GM18873 (cell line): Measurements from ENCODE around the gene MAML2.

Source experiments
- ATAC-seq: cut with Tn5 transposase; IDR thresholded peaks from one replicate; pipeline ENCODE4 v1.9.1; 2021; ENCODE audit warnings: mild to moderate bottlenecking, moderate library complexity, moderate number of reproducible peaks; ENCODE audit not compliant: unreplicated experiment, low FRiP score

Gene MAML2

DNA sequence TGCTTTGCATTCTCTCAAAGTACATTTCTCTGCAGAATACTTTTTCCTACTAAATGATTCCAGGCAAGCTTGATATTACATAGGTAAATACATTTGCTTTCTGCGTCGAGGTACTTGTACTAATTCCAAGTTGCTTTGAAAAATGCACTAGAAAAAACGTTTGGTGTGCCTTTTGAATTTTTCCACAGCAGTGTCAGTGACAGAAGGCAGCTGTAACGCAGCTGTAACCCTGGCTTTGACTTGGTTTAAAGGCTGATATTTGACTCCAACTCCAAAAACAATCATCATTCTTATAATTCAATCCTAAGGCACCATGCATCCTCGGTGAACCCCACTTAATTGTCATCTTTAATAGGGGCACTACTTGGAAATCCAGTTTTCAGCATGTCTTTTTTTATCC, 125.0 kb downstream of the MAML2 start:
- no peak for ATAC-seq

DNA sequence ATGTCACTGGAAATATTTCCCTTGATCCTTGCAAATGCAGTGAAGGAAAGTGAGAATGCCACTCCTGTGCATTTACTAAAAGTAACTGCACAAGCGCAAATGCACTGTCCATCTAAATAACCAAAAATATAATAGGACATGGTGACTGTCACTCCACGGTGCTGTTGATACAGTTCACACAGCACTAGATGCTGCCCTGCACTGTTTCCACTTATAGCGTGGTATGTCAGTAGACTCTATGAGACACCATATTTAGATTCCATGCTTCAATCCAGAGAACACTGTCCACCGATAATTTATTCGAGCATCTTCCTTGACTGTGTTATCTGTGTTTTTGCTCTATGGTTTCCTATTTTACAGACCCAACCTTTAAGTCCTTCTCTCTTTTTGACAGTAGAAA, 125.8 kb downstream of the MAML2 start:
- ATAC-seq = no peak

- no peak for ATAC-seq
Measured at GRCh38 chr11:96215826-96216225, 127.2 kb downstream of the MAML2 start.

DNA sequence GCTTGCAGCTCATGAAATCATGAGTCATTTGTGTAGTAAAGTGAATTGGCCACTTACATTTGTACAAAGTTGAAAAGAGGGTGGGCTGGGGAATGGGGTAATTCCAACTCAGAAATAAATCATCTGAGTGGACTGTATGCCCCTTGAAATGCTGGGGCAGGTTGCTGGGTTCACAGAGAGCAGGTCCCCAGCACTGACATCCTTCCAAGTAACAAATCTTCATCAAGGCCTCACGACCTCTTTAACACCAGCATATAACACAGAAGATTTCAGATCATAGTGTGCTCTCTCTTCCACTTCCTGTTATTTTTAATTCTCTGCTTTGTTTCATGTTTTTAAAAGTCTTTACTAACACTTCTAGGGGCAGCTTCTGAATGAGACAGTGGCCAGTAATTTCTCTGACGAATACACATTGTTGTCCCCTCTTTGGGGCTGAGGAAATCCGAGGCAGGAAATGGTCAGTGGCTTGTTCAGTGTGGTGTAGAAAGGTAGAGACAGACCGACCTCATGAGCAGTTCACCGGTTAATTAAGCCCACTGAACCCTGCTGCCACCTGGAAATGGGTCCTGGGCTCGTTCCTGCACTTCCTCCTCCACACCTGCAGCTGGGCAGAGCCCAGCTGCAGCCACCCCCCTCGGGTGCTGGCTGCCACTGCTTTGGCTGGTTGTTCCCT, 127.7 kb downstream of the MAML2 start:
- ATAC-seq = peak; percentile 73

DNA sequence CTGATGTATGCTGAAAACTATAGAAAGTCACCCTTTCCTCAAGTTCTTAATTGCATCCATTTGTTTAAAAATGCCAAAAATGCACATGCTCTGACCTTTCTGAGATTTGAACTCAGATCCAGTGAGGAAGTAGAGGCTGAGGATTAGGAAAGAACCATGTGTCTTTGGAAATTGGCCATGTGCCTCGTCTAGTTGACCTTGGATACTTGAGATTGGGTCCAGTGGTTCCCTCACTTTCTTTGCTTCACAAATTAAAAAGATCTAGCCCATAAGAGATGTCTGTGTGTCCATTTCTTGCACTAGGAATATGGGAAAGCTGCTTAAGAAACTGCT, 128.3 kb downstream of the MAML2 start:
- no peak for ATAC-seq

DNA sequence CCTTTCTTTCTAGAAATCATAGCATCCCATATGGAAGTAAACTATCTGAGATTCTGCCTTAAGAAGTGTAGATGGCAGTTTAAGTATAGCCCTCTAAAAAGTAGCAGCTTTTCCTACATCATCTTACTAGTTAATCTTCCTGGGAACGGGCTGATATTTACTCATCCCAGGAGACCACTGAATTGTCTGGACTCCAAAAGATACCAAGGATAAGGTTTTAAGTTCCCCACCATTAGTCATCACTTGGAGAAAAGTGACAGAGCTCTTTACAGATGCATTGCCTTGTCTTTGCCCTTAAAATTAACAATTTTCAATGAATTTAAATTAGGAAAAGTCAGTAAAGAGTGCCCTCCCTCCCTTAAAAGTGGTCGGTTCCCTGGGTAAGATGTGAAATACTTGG, 129.5 kb downstream of the MAML2 start:
- no peak for ATAC-seq

- ATAC-seq = no peak
Measured at GRCh38 chr11:96211436-96211835, 131.6 kb downstream of the MAML2 start.

- ATAC-seq = no peak
Measured at GRCh38 chr11:96207459-96208449, 135.2 kb downstream of the MAML2 start.

- ATAC-seq = no peak
Measured at GRCh38 chr11:96206955-96207354, 136.0 kb downstream of the MAML2 start.

DNA sequence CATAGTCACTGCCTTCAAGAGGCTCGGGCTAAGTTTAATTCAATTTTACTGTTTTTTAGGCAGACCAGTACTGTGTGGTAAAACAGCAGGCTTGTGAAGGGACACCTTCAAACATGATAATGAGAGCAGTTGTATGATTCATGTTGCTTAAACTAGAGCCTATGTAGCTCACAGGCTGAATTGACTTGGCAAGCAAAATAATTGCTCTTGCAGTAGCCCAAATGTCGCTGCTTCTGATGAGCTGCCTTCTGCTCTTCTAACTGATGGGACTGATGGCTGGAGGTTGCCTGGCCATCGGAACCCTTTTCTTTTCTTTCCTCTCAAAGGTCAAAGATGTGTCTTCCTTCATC, 137.6 kb downstream of the MAML2 start:
- no peak for ATAC-seq

GRCh38 chr11:96204721-96205459, 138.1 kb downstream of the MAML2 start:
- ATAC-seq = no peak

DNA sequence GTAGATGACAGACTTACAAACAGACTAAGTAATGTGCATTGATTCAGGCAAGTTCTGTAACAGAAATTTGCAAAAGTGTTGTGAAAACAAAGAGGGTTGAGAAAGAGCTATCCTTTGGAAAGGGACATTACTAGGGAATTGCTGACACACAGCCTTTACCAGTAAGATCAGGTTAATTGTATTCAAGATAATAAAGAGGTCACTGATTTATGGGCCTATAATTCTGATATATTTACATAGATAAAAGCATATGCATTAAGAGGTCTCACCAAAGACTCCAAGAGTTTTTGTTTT, 138.7 kb downstream of the MAML2 start:
- no peak for ATAC-seq

- ATAC-seq = no peak
Measured at GRCh38 chr11:96203567-96204365, 139.2 kb downstream of the MAML2 start.

- no peak for ATAC-seq
Measured at GRCh38 chr11:96200243-96200642, 142.8 kb downstream of the MAML2 start.

DNA sequence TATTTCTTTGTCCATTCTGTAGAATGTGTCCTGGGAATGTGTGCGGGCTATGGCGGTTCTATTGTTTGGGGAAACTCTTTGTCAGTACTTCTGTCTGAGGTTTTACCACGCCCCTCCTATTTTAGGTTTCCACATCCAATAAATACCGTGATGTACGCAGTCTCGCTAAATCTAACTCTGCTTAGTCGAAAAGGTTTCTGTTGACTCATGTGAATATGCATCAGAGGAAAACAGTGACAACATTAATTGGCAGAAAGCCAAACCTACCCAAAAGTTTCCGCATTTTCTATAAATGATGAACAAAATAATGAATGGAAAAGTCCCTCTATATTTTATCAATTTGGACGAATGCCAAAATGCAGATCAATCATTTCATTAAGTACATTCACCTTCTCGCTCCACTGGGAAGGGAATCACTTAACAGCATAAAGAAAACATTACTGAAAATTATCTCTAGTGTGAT, 143.4 kb downstream of the MAML2 start:
- no peak for ATAC-seq

DNA sequence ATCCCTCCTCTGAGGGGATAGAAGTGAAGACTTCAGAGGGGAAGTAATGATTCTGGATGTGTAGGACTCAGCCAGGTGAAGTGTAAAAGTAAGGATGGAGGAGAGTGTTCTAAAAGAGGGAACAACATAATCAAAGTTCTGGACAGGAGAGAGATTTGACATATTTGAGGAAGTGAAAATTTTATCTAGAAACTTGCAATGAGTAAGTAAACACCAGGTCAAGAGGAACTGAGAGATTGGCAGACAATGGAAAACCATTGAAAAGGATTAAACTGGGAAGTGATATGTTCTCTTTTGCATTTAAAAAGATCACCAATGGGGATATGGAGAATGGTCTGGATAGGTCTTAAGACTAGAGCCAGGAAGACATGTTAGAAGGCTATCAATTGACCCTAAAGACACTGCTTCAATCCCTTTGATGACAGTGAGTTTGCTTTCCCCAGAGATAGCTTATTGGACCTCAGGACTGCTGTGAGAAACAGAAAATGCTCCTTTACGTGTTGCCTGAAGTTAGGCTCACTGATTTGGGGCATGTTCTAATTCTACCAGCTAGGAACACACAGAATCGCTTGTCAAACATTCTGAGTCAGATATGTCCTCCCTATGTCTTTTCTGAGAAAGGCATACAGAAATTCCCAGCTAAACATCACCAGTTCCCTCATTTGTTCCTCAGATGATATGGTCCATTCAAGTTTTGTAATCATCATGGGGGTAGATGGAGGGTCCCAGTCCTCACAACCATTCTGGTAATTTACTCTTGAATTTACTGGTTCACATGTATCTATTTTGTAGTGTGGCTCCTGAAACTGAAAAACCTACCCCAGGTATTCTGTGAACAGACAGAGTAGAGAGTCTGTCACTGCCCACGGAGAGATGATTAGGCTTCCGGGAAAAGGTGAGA, 144.9 kb downstream of the MAML2 start:
- ATAC-seq = peak; percentile 61

GRCh38 chr11:96197103-96197502, 145.9 kb downstream of the MAML2 start:
- no peak for ATAC-seq

- ATAC-seq = no peak
Measured at GRCh38 chr11:96196181-96196662, 146.8 kb downstream of the MAML2 start.

- no peak for ATAC-seq
Measured at GRCh38 chr11:96195671-96196070, 147.3 kb downstream of the MAML2 start.
